Stimulated activated CD8-positive, alpha-beta memory T cell treated with anti-CD3 and anti-CD28 coated beads, Interleukin-12 subunit alpha, Interleukin-12 subunit beta, amount 100 ng/mL, for 4 hours (primary cell): Measurements from ENCODE around the gene SMPDL3A.

Source experiments
- DNase-seq: peaks from one replicate; pipeline ENCODE4 v3.0.0-alpha.2; 2020; ENCODE audit warnings: low read depth

SMPDL3A gene

DNA sequence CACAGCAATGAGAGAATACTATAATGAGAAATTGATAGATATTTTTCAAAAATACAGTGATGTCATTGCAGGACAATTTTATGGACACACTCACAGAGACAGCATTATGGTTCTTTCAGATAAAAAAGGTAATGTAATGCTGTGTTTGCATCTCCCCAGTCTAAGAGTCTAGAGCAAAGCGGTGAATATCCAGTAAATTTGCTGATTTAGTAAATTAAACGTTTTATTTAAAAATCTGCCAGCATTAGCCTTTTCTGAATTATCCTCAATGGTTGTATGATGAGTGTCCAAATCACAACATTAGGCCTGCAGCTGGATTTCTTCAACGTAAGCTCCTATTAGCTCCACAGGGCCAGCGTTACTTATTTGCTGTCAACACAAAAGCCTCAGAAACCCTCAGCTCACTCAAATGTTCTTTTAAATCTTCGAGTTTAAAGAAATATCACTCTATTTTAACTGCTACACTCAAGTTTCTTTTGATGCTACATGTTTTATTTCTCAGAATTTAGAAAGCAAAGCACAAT is 16.0 kb downstream of the SMPDL3A start:
- DNase-seq, result no peak

DNA sequence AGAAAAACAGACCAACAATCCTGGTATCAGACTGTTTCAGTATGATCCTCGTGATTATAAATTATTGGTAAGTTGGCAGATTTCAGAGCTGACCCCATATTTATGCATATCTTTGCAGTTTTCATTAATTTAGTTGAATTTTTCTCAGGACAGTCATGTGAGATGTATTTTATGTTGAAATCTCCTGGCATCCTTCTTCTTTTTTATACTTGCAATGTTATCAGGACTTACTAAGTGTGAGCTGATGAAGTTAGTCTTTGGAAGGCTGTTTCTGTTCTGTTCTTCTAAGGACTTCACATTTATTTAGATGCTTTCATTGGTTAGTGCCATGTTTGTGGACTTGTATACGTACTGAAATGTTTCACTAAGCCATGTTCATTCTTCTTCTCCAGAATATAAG is 17.2 kb downstream of the SMPDL3A start:
- DNase-seq, result no peak

DNA sequence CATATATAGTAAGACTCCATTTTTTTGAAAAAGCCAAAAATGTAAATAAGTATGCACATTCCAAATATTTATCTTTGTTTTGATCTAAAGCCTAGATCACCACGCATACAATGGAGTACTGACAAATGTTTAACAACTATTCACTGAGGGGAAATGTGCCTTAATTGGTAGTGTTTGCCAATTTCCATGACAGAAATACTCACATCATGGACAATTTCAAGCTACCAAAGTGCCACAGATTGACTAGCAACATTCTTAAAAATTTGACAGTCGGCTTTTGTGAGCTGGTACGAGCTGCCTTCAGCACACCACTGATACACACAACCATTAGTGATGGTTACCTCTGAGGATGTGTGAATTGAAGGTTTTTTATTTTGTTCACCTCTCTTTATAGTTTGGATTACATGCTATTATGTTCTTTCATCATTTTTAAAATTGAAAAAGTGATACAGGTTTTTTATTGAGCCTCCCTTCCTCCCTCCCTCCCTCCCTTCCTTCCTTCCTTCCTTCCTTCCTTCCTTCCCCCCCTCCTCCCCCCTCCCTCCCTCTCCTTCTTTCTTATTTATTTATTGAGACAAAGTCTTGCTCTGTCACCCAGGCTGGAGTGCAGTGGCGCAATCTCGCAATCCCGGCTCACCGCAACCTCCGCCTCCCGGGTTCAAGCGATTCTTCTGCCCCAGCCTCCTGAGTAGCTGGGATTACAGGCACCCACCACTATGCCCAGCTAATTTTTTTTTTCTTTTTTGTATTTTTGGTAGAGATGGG is 19.2 kb downstream of the SMPDL3A start:
- no peak for DNase-seq

DNA sequence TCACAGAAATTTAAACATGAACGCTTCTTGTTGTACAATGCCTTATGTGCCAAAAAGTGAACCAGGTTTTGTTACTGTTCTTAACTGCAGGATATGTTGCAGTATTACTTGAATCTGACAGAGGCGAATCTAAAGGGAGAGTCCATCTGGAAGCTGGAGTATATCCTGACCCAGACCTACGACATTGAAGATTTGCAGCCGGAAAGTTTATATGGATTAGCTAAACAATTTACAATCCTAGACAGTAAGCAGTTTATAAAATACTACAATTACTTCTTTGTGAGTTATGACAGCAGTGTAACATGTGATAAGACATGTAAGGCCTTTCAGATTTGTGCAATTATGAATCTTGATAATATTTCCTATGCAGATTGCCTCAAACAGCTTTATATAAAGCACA is 19.9 kb downstream of the SMPDL3A start:
- DNase-seq, result no peak

DNA sequence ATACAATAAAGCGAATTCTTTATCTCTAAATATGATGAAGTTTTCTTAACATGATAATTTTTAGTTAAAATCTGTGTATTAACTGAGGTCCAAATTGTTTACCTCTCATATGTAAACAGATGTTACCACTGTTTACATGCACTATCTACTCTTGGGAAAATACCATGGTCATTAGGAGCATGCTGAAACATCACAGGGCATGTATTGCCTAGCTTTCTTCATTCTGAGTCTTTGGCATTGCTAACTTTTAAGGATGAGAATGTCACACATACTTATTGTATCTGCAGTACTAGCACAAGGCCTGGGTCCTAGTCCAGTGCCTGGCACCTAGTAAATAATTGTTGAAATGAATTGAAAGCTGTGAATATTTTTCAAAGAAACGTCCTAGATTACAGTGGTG is 20.6 kb downstream of the SMPDL3A start:
- DNase-seq, result no peak

DNA sequence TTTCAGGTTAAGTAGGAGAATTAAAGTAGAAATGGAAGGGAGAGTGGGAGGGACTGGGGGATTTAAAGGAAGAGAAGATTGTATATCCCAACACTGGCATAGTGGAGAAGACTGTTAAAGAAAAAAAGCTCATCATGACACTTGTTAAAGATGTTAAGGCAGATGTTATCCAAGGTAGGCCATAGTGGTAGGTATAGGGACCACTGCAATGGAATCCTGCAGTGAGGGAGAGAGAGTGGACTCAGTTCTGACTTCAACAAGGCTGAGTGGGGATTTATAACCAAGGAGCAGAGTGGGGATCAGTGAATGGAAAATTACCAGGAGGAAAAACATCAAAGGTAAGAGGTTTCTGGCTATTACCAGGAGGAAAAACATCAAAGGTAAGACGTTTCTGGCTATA is 21.1 kb downstream of the SMPDL3A start:
- DNase-seq, result no peak

DNA sequence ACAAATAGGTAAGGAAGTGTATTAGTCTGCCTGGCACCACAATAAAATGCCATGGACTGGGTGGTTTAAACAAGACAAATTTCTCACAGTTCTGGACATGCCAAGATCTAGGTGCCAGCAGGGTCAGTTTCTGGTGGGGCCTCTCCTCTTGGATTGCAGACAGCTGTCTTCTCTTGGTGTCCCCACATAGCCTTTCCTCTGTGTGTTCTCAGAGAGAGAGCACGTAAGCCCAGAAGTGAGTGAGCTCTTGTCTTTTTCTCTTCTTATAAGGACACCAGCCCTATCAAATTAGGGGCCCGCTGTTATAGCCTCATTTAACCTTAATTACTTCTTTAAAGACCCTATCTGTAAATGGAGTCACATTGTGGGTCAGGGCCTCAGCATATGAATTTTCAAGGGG is 28.3 kb downstream of the SMPDL3A start:
- no peak for DNase-seq

DNA sequence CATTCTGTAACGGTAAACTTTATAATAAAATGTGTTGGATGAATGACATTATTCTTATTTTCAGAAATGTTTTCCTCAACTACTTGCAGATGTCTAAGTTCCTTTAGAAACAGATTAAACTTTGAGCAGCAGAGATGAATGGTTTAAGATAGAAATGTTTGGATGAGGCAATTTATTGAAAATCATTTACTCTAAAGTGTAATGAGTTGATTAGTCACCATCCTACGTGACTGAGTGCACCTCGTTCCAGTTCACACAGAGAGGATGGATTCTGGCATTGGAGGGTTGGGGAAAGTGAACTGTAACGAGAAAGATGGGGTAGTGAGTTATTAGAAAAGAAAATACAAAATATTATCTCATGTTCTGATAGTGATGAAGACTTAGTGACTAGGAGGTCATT is 28.7 kb downstream of the SMPDL3A start:
- DNase-seq, result no peak

DNA sequence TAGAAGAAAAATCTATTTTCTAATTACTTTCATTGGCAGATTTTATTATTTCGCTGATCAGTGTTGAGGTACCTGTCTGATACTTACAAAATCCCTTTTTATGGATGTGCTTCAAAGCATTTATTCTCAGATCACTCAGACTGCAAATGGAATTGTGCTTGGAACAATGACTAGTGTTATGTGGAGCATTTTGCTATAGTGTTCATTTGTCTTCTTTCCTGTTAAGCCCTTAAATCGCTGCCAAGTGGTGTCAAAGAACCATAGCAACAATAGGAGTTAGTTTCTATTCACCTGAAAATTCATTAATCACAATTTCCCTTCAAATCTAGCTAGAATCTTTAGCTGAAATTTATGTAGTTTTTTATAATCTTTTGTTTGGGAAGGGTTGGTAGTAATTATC is 29.8 kb downstream of the SMPDL3A start:
- DNase-seq, result no peak

DNA sequence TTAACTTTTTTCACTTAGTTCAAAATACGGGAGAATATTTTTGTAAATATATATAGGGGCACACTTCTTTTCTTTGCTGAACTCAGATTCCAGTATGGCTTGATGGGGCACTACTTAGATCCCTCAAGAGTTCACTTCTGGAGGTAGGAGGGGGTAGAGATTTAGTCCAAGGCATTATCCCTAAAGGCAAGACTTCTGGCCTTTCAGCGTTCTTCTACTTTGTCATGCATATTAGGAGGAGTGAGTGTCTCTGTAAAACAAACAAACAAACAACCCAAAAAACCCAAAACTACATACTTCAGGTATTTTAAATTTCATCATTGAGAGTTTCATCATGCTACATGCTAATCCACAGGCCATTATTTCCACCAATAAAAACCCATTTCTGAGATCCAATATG is 32.0 kb downstream of the SMPDL3A start:
- no peak for DNase-seq

DNA sequence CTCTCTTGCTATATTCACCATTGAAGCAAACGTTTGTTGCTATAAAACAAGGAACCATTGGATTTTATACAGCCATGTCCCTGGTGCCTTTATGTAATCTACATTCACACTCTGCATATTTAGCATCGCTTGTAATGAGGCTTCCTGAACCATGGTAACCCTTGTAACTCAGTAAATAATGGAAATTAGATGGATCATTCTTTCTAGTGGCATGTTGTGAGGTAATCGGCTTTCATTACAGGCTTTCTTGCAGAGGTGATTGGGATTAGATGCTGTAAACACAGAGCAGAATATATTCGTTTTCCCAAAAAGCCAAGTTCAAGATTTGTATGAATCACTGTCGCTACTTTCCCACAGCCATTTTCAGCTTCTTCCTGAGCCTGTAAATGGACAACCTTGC is 36.1 kb downstream of the SMPDL3A start:
- no peak for DNase-seq

DNA sequence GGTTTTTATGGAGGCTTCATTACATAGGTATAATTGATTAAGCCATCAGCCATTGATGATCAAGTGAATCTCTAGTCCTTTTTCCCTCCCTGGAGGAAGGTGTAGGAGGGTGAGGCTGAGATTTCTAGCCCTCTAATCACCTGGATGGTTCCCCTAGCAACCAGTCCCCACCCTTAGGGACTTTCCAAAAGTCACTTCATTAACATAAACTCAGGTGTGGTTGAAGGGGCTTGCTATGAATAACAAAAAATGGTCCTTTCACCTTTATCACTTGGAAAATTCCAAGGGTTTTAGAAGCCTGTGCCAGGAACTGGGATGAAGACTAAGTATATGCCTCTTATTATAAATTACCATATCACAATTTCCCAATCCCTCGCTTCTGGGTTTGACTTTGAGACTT is 40.4 kb downstream of the SMPDL3A start:
- DNase-seq, result no peak

DNA sequence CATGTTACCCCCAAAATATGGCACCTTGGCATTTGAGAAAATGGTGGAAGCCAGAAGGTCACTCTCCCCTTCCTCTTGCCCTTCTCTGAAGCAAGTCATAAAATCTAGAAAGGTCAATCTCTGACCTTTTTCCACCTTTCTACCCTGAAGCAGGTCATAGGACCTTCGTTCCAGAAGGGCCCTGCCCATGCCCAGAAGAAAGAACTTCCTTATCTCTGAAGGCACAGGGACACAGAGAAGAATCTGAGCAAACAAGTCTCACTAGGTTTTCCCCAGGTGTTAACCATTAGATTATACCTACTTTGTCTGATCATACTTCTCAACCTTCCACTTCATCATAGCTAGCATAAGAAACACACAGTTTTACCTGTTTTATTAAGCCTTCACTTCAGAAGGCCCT is 42.5 kb downstream of the SMPDL3A start:
- DNase-seq, result no peak

DNA sequence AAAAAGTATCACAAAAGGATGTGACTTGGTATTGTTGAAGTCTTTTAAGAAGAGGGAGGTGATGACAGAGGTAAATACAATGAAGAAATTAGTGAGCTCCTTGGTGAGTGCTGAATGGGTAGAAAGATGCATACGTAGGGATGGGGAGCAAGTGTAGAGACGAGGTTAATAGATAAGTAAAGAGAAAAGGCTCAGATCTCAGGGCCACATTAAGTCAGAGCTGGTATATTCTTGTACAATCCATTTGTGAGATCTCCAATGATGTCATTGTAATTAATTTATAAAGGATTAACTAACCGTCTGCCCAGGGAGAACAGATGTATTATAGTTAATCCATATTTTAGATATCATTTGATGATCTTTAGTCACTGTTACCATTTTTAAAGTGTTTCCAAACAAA is 43.4 kb downstream of the SMPDL3A start:
- no peak for DNase-seq

DNA sequence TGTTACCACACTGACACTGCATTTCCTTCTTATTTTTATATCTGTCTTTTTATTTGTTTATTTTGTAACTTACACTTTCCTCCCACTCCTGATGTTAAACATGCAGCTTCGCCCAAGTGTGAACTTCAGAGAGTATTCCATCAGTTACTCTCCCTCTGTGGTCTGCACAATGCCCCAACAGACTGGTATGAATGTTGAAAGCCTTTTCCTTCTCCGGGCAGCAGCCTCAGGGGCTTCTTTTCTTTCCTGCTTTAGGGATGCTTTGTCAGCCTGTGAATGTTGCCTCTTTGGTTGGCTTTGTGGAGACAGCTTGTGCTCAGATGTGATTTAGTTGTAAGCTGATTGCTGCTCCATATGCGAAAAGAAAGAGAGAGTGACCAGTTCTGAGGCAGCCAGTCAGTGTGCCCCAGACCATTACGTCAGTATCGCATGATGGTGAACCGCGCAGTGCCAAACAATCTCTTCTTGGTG is 44.0 kb downstream of the SMPDL3A start:
- DNase-seq, result no peak

DNA sequence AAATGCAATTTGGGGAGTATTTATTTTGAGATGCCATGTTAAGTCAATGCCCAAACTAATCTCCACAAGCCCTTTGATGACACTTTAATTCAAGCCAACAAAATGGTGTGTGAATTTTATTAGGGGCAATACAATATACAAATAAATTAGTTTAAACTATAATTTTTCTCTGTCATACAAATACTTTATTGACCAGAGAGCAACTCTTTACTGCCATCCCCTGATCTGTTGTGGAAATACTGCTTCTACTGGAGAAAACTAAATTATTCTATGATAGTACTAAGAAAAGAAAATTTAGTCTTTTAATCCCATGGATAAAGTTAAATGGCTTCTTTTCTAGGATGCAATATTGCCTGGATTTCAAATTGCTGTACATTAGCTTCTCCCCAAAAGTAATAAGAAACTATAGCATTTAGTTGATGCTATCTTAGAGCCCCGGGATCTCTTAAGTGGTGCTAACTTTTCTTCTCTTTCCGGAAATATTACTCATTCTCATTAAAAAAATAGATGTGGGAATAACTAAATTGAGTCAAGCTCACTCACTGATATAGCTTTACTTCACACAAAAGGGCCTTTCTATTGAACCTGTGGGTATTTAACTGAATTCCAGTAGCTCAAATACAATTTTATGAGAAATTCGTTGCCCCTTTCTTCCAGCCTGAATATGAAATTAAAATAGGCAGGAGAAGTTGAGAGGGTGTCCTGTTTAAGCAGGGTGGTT is 49.2 kb downstream of the SMPDL3A start:
- DNase-seq, result no peak

DNA sequence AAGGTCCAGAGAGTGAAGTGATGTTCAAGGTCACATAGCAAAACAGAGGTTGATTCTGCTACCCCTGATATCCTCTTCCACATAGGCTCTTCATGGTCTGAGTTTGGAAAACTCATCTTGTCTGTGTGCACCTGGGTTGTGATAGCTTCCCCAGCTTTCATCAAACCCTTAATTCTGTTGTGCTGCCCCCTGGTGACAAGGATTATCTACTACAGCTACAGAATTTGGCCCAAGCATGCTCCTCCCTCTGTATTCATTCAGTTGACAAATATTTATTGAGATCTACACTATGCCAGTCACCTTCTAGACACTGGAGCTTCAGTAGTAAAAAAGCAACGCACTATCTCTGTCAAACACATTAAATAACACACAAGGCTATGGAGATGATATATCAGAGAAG is 50.4 kb downstream of the SMPDL3A start:
- DNase-seq, result no peak

DNA sequence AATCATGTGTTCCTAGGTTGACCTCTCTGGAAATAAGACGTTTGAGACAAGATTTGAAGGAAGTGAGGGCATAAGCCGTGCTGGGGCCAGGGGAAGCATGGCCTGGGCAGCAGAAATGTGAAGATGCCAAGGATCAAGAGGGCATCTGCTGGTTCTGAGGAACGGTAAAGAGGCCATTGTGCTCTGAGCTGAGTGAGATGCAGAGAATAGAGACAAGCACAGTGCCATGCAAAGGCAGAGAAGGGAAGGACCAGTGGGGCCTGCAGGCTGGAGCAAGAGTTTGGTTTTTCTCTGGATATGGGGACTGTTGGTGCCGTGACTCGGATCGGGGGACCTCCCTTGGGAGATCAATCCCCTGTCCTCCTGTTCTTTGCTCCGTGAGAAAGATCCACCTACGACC is 50.8 kb downstream of the SMPDL3A start:
- no peak for DNase-seq

DNA sequence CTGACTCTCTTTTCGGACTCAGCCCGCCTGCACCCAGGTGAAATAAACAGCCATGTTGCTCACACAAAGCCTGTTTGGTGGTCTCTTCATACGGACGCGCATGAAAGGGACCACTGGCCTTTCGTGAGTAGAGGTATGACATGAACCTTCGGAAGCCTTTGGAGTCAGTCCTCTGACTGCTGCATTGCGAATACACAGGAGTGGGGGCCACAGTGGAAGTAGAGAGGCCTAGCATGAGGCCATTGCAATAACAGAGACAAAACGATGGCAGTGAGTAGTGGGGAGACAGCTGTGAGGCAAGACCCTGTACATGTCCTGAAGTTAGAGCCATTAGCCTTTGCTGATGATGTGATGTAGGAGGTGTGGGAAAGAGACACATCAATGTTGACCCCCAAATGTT is 56.4 kb downstream of the SMPDL3A start:
- DNase-seq, result no peak

DNA sequence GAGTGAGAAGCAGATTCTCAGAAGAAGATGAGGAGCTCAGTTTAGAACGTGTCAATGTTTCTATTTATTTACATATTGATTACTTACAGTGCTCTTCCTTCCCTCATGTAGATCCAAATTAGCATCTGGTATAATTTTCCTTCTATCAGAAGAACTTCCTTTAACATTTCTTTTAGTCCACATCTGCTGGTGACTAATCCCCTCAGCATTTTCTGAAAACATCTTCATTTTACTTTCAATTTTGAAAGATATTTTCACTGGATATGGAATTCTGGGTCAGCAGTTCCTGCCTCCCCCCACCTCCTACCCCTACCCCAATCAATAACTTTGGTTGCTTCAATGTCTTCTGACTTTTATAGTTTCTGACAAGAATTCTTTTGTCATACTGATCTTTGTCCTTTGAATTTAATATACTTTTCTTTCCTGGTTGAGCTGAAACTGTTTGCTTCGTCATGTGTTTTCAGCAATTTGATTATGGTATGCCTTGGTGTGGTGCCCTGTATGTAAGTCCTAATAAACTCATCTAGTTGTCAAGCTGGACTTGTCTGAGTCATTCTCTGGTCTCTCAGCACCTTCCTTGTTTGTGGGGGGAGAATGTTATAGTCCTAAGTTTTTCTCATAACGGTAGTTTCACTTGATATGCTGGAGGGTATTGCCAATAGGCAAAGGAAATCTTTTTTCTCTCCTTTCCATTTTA is 57.0 kb downstream of the SMPDL3A start:
- no peak for DNase-seq

DNA sequence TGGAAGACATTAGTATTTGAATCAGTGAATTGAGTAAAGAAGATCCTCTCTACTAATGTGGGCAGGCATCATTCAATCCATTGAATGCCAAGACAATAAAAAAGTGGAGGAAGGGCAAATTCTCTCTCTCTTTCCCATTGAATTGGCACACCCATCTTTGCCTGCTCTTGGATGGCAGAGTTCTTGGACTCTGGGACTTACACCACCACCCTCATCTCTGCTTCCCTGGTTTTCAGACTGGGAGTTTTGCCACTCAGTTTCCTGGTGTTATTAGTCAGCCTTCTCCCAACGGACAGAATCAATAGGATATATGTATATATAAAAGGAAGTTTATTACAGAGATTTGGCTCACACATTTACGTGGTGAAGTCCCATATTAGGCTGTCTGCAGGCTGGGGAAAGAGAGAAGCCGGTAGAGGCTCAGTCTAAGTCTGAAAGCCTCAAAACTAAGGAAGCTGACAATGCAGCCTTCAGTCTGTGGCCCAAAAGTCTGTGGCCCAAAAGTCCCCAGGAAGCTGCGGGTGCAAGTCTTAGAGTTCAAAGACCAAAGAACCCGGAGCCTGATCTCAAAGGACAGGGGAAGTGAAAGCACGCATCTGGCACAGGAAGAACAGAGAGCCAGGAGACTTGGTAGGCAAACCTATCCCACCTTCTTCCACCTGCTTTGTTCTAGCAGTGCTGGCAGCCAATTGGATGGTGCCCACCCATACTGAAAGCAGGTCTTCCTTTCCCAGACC is 64.4 kb downstream of the SMPDL3A start:
- no peak for DNase-seq
